HepG2 (cell line): ENCODE results near the gene POFUT1. TPM values are rescaled to one million over a fixed set of nuclear protein-coding genes. Genes with fewer than 3 reads are reported as not detected.

Experiments used
- ATAC-seq: fragments of 200-7000 bp; cut with Tn5 transposase; 3 replicates; pipeline ENCODE4 v1.9.1; 2020; ENCODE audit warnings: mild to moderate bottlenecking, moderate library complexity
- BruUV-seq: library from RNA; stranded (reverse); fragments of 400-500 nt; replicated peaks from 2 replicates; lab custom pipeline; 2021; lab: Mats Ljungman, UMichigan
- CTCF ChIA-PET: fragments of 300-600 bp; formaldehyde crosslinking; extraction: SDS; loops from one replicate; lab custom pipeline; 2021; ENCODE audit warnings: low total read pairs, inconsistent platforms, low intra/inter-chr PET ratio; lab: Yijun Ruan, JAX
- POLR2A ChIA-PET: fragments of 350-600 bp; sonication (Branson Sonifier 250); formaldehyde crosslinking; loops from one replicate; lab custom pipeline; 2020; ENCODE audit warnings: antibody characterized with exemption, inconsistent platforms; lab: Yijun Ruan, JAX
- DNase-seq: peaks from one replicate; pipeline ENCODE4 v3.0.0-alpha.2; 2015; ENCODE audit warnings: low spot score
- FAIRE-seq: peaks from 3 replicates; lab custom pipeline; 2011; peaks lifted over from hg19 to GRCh38; lab: Jason Lieb, UNC
- H2AFZ ChIP-seq: one replicate; pipeline ENCODE4 v1.6.1; 2011; ENCODE audit warnings: low read length, inconsistent platforms
- H3K27ac ChIP-seq: fragments of 300-600 bp; 3 replicates; pipeline ENCODE4 v1.8.0; 2011; ENCODE audit warnings: mixed run types, mild to moderate bottlenecking, mixed read lengths, low read length, inconsistent platforms; ENCODE audit not compliant: insufficient read depth; ENCODE audit errors: extremely low read length
- H3K27me3 ChIP-seq, 2 experiments: fragments of 200-600 bp in 1 of 2; 2 replicates in 1 of 2; 3 replicates in 1 of 2; pipeline versions ENCODE4 v1.6.0 to v1.8.0; 2011; ENCODE audit warnings: low read length in 2 of 2, mild to moderate bottlenecking in 2 of 2, moderate library complexity in 2 of 2, inconsistent platforms in 1 of 2; ENCODE audit not compliant: insufficient read depth in 2 of 2, control insufficient read depth in 1 of 2
- H3K36me3 ChIP-seq, 2 experiments: fragments of 200-600 bp in 1 of 2; replicated peaks in 1 of 2; 2 replicates in 1 of 2; 3 replicates in 1 of 2; pipeline versions ENCODE4 v1.5.1 to v1.8.0; 2011; ENCODE audit warnings: low read length in 2 of 2, inconsistent platforms in 1 of 2; ENCODE audit not compliant: insufficient read depth in 2 of 2, control insufficient read depth in 1 of 2
- H3K4me1 ChIP-seq: 2 replicates; pipeline ENCODE4 v1.5.1; 2012; ENCODE audit warnings: low read length, inconsistent platforms; ENCODE audit not compliant: insufficient read depth
- H3K4me2 ChIP-seq: 2 replicates; pipeline ENCODE4 v1.6.0; 2011; ENCODE audit warnings: low read depth, low read length, inconsistent platforms
- H3K4me3 ChIP-seq, 3 experiments: fragments of 200-600 bp in 1 of 3; sonication (generic), shearing (Covaris generic) in 1 of 3; replicated peaks in 1 of 3; 2 replicates each; pipeline ENCODE4 v1.5.1; 2011 to 2016; ENCODE audit warnings: low read length in 3 of 3, inconsistent platforms in 2 of 3, low read depth in 2 of 3, mild to moderate bottlenecking in 2 of 3, control low read depth in 1 of 3, mixed read lengths in 1 of 3; ENCODE audit not compliant: insufficient read depth in 1 of 3
- H3K79me2 ChIP-seq: one replicate; pipeline ENCODE4 v1.6.1; 2011; ENCODE audit warnings: low read length, inconsistent platforms; ENCODE audit not compliant: insufficient read depth
- H3K9ac ChIP-seq: 2 replicates; pipeline ENCODE4 v1.6.0; 2011; ENCODE audit warnings: mild to moderate bottlenecking, low read depth, low read length, inconsistent platforms; ENCODE audit not compliant: insufficient read depth
- H3K9me3 ChIP-seq: 2 replicates; pipeline ENCODE4 v1.5.1; 2012; ENCODE audit warnings: mild to moderate bottlenecking, low read length
- H4K20me1 ChIP-seq: 2 replicates; pipeline ENCODE4 v1.6.0; 2011; ENCODE audit warnings: inconsistent platforms, mild to moderate bottlenecking, low read length, moderate library complexity; ENCODE audit not compliant: insufficient read depth
- FOXM1 ChIP-seq: sonication (generic); formaldehyde crosslinking; IDR thresholded peaks from 2 replicates; pipeline ENCODE4 v1.5.0; 2020; ENCODE audit warnings: missing genetic modification reagents
- GLMP ChIP-seq: sonication (generic); formaldehyde crosslinking; IDR thresholded peaks from 2 replicates; pipeline ENCODE4 v1.9.0; 2021; ENCODE audit warnings: missing genetic modification reagents, mild to moderate bottlenecking, borderline replicate concordance
- MAFF ChIP-seq: IDR thresholded peaks from 2 replicates; pipeline ENCODE4 v1.6.1; 2011; ENCODE audit warnings: low read depth, low read length, improper control_type of control experiment
- MAFG ChIP-seq: sonication (generic); formaldehyde crosslinking; IDR thresholded peaks from 2 replicates; pipeline ENCODE4 v1.5.1; 2020; ENCODE audit warnings: mild to moderate bottlenecking, missing genetic modification reagents
- MAFK ChIP-seq, 2 experiments: IDR thresholded peaks in 1 of 2; conservative IDR thresholded peaks in 1 of 2; 2 replicates each; pipeline ENCODE4 v1.6.1; 2011; ENCODE audit warnings: improper control_type of control experiment in 2 of 2, low read length in 2 of 2
- NFATC3 ChIP-seq: sonication (generic); formaldehyde crosslinking; IDR thresholded peaks from 2 replicates; pipeline ENCODE4 v1.5.1; 2020; ENCODE audit warnings: mild to moderate bottlenecking, missing genetic modification reagents
- RFX5 ChIP-seq: IDR thresholded peaks from 2 replicates; pipeline ENCODE4 v1.6.1; 2011; ENCODE audit warnings: low read depth, low read length, improper control_type of control experiment
- RFXAP ChIP-seq: sonication (generic); formaldehyde crosslinking; IDR thresholded peaks from 2 replicates; pipeline ENCODE4 v1.4.0; 2020; ENCODE audit warnings: missing genetic modification reagents, borderline replicate concordance
- ZNF574 ChIP-seq: sonication (generic); formaldehyde crosslinking; IDR thresholded peaks from 2 replicates; pipeline ENCODE4 v1.4.0; 2020; ENCODE audit warnings: missing genetic modification reagents
- WGBS: methylation state at CpG from one replicate; pipeline ENCODE4 v1.1.6; 2017; ENCODE audit warnings: low lambda C conversion rate; 5-methylcytosine and 5-hydroxymethylcytosine counted together
- in situ Hi-C: cut with HindIII; loops from 2 replicates; pipeline ENCODE4 v1.10.0; 2017; ENCODE audit warnings: low pct_unique_long_range_greater_than_20kb; ENCODE audit not compliant: extremely low pct_ligation_motif_present
- intact Hi-C: fragments of 100-400 bp; cut with micrococcal nuclease; formaldehyde crosslinking; loops from one replicate; pipeline ENCODE4 v1.10.0; 2022; ENCODE audit not compliant: unreplicated experiment
- polyA plus RNA-seq, 8 experiments: library from polyadenylated mRNA; depleted of rRNA in 3 of 8; stranded (reverse) in 7 of 8; unstranded in 1 of 8; fragments of >200 nt; fragmentation: Illumina TruSeq in 4 of 8; extraction: Trizol in 4 of 8; gene quantifications; 2 replicates each; pipeline versions ENCODE4 v1.2.1 to v1.2.3, GENCODE V29; 2011 to 2016; ENCODE audit warnings: low read depth in 4 of 8, missing spikeins in 1 of 8, mixed read lengths in 1 of 8; ENCODE audit not compliant: insufficient read depth in 1 of 8
- total RNA-seq, 5 experiments: library from RNA; depleted of rRNA; stranded (reverse); fragments of >200 nt; fragmentation: Illumina TruSeq; extraction: Trizol; gene quantifications; 2 replicates each; pipeline ENCODE4 v1.2.3, GENCODE V29; 2016; ENCODE audit warnings: low read depth in 1 of 5

Gene POFUT1
- total and polyA plus RNA-seq, 2 of the 13 experiments (the other 11 are each of a cell fraction or from before 2014, with no cell fraction given), result 35.5 to 58.3 TPM

- H3K27ac ChIP-seq, result no peak overlapping the region
- H3K36me3 ChIP-seq, result peaks cover 32 to 76% of the 10 kb centered on the region in 2 experiments
Measured at GRCh38 chr20:32231847-32232246, 24.2 kb downstream of the POFUT1 start.

GRCh38 chr20:32232326-32232886, 24.7 kb downstream of the POFUT1 start:
- no peak overlapping the region for H3K4me2 ChIP-seq
- FAIRE-seq (no peak), DNase-seq (no peak), ATAC-seq (no peak)
- H3K36me3 ChIP-seq, result peaks cover 29 to 71% of the 10 kb centered on the region in 2 experiments
- H3K9me3 ChIP-seq, result no peaks in the 10 kb centered on the region
- ChIA-PET CTCF (no interaction called here), POLR2A (no interaction called here)
- no peak overlapping the region for H3K4me3 ChIP-seq
- no peak overlapping the region for H3K27ac ChIP-seq
- H3K79me2 ChIP-seq, result no peaks in the 10 kb centered on the region
- no TSS peak for BruUV-seq
- H2AFZ ChIP-seq, result no peak overlapping the region
- TF ChIP-seq NFATC3 (CRISPR knock-in tag) (no peak), RFXAP (CRISPR knock-in tag) (0 out of 2 replicates have a peak, but pooled peaks have one; percentile 35), ZNF574 (CRISPR knock-in tag) (no peak), FOXM1 (CRISPR knock-in tag) (no peak)
- H3K4me1 ChIP-seq, result peaks cover 26% of the 10 kb centered on the region
- H3K27me3 ChIP-seq, result no peaks in the 10 kb centered on the region
- in situ Hi-C loops, result no loop called here
- intact Hi-C loops, result no loop called here
- no peak overlapping the region for H3K9ac ChIP-seq
- H4K20me1 ChIP-seq, result no peaks in the 10 kb centered on the region

More at GRCh38 chr20:32231847-32232246, 24.2 kb downstream of the POFUT1 start:
- Histone ChIP-seq H2AFZ (no peak overlapping the region), H3K4me2 (no peak overlapping the region), H3K9ac (no peak overlapping the region), H4K20me1 (no peaks in the 10 kb centered on the region), H3K27me3 (no peaks in the 10 kb centered on the region), H3K4me1 (peaks cover 26% of the 10 kb centered on the region), H3K9me3 (no peaks in the 10 kb centered on the region), H3K4me3 (no peak overlapping the region), H3K79me2 (no peaks in the 10 kb centered on the region)
- 98% methylated on average over 4 of the region's 4 CpGs for WGBS
- TF ChIP-seq GLMP (CRISPR knock-in tag) (no peak), MAFG (CRISPR knock-in tag) (peak; percentile 70; the same call in 1 of the 2 replicates), MAFK (conservative IDR thresholded peaks at IDR 0.05 in 1 of 2, IDR thresholded peaks at IDR 0.05 in 1 of 2; ENCODE audit: low read length in 2 of 2) (peak; percentile 99 to 100), MAFF (peak; percentile 99), RFX5 (0 out of 2 replicates have a peak, but pooled peaks have one; percentile 21)
- ATAC-seq (no peak), FAIRE-seq (no peak), DNase-seq (no peak)
- ChIA-PET CTCF (no interaction called here), POLR2A (no interaction called here)
- in situ Hi-C loops (no loop called here), intact Hi-C loops (no loop called here)
- BruUV-seq, result no TSS peak
